ENCODE data around the gene PAFAH2.

PAFAH2 gene

DNA sequence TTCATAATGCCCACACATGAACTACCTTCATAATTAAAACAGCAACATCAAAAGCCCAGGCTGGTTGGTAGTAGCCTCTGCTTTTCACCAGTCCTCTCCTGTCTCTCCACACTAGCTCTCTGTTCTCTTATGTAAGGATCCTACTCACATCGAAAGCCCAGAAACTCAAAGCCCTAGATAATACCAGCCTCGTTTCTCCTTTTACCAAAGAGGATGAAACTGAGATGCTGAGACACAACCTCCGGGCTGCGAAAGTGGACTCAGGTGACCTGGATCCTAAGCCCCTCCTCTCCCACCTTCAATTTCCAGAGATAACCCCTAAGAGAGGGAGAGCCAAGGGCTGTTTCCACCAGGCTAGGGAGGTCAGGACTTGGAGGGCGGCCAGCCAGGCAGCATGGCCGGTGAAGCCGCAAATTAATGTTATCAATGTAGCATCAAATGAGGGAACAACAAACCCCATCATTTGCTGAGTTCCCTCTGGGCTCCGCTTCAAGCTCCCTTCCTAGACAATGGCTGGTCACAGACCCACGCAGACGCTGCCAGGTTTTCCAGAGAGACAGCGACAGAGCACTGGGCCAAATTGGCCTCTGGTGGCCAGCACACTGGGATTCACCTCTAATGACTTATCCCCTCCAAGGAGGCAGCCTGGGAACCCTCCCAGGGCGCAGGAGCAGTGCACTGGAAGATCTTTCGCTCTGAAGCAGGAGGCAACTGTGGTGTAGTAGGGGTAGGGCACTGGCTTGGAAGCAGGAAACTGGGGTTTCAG lies 70.9 kb downstream of the PAFAH2 start:
- DNase-seq: no peak

DNA sequence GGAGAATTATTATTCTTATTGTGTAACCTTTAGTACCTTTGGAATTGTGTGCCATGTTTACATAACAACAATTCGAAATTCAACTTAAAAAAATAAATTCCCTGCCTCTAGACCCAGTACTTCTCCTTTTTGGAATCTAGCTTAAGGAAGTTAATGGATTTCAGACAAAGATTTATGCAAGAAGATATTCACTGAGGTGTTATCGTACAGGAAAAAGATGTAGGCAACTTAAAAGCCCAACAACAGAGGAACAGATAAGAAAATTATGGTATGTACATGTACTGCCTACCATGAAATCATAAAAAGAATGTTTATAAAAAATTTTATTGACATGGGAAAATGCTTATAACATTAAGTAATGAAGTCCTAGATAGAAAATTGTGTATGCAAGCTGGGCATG lies 73.4 kb downstream of the PAFAH2 start:
- DNase-seq: no peak

DNA sequence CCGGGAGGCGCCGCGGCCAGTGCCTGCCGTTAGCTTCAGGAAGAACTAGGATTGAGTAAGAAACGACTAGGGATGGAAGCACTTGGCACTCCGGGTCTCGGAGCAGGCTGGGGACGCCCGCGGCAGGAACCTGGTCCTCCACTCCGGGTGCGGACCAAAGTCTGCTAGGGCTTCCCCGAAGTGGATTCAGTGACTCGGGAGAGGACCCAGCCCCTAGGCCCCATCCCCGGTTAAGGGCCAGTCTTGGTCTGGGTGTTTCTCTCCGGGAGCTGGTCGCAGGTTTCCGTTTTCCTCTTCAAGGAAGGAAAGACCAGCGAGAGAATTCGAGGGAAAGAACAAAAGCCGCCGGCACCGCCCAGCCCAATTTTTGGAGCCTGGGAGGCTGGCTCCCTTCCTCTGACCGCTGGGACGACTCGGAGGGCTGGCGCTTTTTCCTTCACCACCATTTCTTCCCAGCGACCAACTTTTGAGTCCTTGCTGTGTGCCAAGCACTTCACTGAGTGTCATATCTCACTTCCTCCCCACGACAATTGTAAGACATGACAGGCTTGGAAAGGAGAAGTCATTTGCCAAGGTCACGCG lies 74.8 kb downstream of the PAFAH2 start:
- no peak for DNase-seq

DNA sequence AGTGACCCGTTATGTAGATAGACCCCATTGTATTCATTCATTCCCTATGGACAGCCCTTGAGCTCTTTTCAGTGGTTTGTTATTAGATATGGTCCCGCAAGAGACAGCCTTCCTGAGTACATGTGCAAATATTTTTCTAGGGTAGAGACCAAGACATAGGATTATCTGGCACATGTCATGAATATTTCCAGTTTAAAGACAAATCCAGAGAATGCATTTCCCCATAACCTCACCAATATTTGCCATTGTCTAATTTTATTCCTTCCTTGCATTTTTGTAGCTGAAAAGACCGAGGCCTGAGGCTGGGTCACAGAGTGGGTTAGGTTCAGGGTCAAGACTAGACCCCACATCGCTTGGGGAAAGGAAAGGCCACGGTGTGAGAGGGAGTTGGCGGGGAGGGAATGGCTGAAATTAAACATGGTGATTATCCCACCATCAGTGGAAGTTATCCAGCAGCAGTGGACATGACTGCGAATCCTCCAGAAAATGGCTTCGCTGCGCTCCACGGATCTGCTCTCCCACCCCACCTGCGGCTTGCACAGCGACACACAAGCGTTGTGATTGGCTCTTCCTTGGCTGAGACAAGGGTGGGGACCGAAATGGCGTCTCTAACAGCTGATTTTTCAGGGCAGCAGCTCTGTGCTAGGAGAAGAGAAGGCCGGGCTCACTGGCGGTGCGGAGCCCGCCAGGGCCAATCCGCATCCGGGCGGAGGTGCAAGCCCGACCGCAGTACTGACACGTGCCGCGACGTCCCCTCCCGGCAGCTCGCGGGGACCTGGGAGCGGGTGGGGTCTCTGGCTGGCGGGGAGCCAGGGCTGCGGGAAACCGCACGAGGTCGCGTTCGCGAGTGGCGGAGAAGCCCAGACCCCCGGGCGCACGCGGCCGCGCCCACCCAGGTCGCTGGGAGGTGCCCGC lies 75.5 kb downstream of the PAFAH2 start:
- DNase-seq: no peak

DNA sequence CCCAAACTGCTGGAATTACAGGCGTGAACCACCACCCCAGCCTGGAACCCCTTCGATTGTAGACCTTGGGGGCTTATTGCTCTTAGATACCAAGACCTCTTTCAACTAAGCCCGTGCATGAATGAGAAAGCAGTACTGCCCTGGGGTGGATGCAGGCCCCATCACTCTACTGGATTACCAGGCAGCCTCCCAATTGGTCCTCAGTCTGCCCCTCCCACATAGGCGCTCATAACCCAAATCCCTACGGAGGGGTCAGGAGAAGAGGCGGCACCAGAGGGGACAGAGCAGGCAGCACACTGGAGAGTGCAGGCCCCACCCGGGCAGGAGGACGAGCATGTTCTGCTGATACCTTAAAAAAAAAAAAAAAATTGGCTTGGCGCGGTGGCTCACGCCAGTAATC lies 79.2 kb downstream of the PAFAH2 start:
- DNase-seq: no peak

DNA sequence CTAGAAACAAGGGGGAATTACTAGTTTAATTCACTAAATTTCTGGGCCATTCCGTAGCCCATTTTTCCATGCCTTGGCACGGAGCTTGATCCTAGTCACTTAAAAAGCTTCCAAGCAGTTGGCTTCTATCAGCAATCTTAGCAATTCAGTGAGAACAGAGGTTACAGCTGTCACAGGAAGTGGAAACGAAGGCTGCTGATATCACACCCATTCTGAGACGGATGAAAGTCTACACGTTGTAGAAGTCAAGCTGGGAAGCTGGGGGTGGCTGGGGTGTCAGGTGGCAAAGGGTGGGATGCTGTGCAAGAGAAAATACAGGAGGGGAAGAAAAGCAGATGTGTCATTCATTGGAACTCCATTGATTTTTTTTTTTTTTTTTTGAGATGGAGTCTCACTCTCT lies 79.9 kb downstream of the PAFAH2 start:
- no peak for DNase-seq

DNA sequence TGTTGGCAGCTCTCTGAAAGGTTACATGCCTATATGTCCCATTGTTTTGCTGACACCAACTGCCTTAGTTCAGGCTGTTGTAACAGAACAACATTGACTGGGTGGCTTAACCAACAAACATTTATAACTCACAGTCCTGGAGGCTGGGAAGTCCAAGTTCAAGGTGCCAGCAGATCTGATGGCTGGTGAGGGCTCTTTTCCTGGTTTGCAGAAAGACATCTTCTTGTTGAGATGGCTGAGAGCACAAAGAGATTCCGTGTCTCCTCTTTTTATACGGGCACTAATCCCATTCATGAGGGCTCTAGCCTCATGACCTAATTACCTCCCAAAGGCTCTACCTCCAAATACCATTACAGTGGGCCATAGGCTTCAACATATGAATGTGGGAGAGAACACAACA lies 81.4 kb downstream of the PAFAH2 start:
- DNase-seq: no peak

DNA sequence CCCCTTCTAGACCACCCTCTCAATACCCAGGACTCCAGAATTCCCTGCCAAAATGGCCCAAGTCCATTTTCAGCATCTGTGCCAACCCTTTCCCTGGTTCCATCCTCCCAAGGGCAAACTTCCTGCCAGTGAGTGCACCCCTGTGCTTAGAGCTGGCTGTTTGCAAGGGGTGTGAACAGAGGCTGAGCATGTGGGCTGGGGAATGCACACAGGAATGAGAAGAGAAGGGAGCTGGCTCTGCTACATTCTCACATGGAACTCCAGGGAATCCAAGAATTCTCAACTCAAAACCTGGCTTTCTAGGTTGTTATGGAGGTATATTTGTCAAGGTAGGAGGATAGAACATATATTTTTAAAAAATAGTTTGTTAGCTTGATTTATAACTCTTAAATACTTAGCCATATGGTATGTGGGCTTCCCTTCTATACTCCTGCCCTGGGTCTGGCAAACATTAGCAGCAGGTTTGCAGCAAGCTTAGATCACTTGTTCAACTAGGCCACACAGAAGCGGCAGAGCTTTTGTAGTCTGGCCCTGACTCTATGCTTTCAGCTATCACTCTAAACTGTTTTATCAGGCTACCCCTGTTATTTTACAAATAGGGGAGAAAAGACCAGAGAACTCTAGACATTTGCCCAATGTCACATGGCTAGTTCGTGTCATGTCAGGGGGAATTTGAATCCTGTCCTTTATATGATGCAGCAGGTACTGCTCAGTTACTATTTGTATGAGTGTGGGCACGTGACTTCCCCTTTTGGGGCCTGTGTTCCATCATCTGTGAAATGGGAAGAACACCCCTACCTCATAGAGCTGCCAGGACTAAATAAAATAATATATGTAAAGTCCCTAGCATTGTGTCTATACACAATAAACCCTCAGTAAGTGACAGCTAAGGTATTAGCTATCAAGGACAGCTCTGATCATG lies 83.5 kb downstream of the PAFAH2 start:
- no peak for DNase-seq

DNA sequence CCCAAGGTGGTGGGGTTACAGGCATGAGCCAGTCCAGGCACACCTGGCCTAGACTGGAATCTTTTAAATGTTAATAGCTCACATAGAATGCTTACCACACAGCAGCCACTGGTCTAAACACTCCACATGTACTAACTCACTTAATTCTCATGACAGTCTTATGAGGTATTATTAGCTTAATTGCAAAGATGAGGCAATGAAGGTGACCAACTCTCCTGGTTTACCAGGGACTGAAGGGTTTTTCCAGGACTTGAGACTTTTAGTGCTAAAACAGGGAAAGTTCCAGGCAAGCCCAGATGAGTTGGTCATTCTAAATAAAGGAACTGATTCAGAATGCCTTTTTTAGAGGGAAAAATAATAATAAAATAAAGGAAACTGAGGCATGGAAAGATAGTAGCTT lies 84.7 kb downstream of the PAFAH2 start:
- no peak for DNase-seq

DNA sequence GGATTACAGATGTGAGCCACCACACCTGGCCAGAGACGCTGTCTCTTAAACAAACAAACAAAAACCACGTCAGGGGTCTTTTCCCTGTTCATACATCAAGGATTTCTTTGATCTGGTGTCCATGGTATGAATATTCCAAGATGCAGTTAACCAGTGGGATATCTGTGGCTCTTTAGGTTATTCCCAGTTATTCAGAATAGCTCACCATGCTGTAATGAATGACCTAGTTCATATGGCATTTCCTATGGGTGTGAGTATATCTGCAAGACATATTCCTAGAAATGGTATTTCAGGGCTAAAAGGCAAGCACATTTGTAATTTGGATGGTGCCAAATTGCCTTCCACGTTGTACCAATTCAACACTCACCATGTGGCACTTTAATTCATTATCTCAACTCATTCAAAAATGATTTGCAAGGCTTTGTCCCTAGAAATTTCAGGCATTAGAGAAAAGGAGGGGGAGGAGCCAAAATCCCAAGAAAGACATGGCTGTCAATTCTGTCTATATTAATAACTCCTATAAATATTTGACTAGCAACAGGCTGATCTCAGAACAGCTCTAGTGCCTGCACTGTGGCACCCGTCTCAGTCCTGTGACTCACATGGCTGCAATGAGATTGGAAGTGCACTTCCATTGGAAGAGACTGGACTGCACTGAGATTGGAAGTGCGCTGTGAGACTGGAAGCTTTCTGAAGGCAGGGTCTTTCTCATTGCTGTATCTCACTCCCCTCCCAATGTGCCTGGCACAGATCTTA lies 85.6 kb downstream of the PAFAH2 start:
- no peak for DNase-seq

DNA sequence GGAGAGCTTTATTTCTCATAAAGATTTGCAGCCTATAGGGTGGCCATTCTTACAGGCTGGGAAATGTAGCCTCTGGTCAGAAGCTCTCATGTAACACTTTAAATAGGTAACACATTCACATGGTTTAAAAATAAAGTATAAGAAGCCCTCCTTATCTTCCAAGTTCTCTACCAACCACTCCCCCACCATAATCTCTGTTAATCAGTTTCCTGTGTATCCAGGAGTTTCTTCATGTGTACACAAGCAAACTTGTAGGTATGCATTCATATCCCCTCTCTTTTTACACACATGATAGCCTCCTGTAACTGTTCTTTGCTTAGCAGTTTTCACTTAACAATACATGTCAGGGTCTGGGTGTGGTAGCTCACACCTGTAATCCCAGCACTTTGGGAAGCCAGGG lies 86.7 kb downstream of the PAFAH2 start:
- DNase-seq: no peak

Measured in RPMI8226 (cell line).